HEK293 (cell line): ENCODE measurements around the gene GP9.

ENCODE experiments used
- GLIS1 ChIP-seq: fragments of 450-650 bp; formaldehyde crosslinking; IDR thresholded peaks from 2 replicates; pipeline ENCODE4 v1.5.1; 2016; ENCODE audit warnings: missing biosample characterization, missing genetic modification characterization
- HIC1 ChIP-seq: fragments of 450-650 bp; formaldehyde crosslinking; IDR thresholded peaks from 2 replicates; pipeline ENCODE4 v1.5.1; 2016; ENCODE audit warnings: missing biosample characterization, missing genetic modification characterization
- KLF17 ChIP-seq: fragments of 450-650 bp; formaldehyde crosslinking; IDR thresholded peaks from 2 replicates; pipeline ENCODE4 v1.5.1; 2016; ENCODE audit warnings: missing biosample characterization, missing genetic modification characterization
- PATZ1 ChIP-seq: fragments of 450-650 bp; formaldehyde crosslinking; IDR thresholded peaks from 2 replicates; pipeline ENCODE4 v1.5.1; 2016; ENCODE audit warnings: missing biosample characterization, missing genetic modification characterization
- PRDM10 ChIP-seq: fragments of 450-650 bp; formaldehyde crosslinking; IDR thresholded peaks from 2 replicates; pipeline ENCODE4 v1.5.1; 2016; ENCODE audit warnings: missing biosample characterization, missing genetic modification characterization
- SCRT2 ChIP-seq: fragments of 450-650 bp; formaldehyde crosslinking; IDR thresholded peaks from 2 replicates; pipeline ENCODE4 v1.5.1; 2016; ENCODE audit warnings: missing biosample characterization, missing genetic modification characterization
- SETDB1 ChIP-seq: IDR thresholded peaks from one replicate; pipeline ENCODE4 v1.6.1; 2017; ENCODE audit warnings: mild to moderate bottlenecking, low read length, moderate library complexity, mixed read lengths; ENCODE audit not compliant: insufficient read length
- WT1 ChIP-seq: fragments of 450-650 bp; formaldehyde crosslinking; IDR thresholded peaks from 2 replicates; pipeline ENCODE4 v1.5.1; 2016; ENCODE audit warnings: missing biosample characterization, missing genetic modification characterization
- ZBTB17 ChIP-seq: fragments of 450-650 bp; formaldehyde crosslinking; IDR thresholded peaks from 2 replicates; pipeline ENCODE4 v1.5.1; 2016; ENCODE audit warnings: missing biosample characterization, missing genetic modification characterization
- ZBTB20 ChIP-seq: fragments of 450-650 bp; formaldehyde crosslinking; IDR thresholded peaks from 2 replicates; pipeline ENCODE4 v1.5.1; 2016; ENCODE audit warnings: missing biosample characterization, missing genetic modification characterization
- ZBTB26 ChIP-seq: fragments of 450-650 bp; formaldehyde crosslinking; optimal IDR thresholded peaks from 2 replicates; pipeline ENCODE3; 2016; ENCODE audit warnings: missing biosample characterization, mild to moderate bottlenecking, missing genetic modification characterization
- ZBTB44 ChIP-seq: fragments of 450-650 bp; IDR thresholded peaks from 2 replicates; pipeline ENCODE4 v1.5.1; 2018; ENCODE audit warnings: missing biosample characterization, mild to moderate bottlenecking, missing genetic modification characterization
- ZBTB8A ChIP-seq: fragments of 450-650 bp; formaldehyde crosslinking; IDR thresholded peaks from 2 replicates; pipeline ENCODE4 v1.5.1; 2016; ENCODE audit warnings: missing biosample characterization, missing genetic modification characterization
- ZFP3 ChIP-seq: fragments of 450-650 bp; formaldehyde crosslinking; IDR thresholded peaks from 2 replicates; pipeline ENCODE4 v1.5.1; 2016; ENCODE audit warnings: low read depth, missing biosample characterization, missing genetic modification characterization
- ZIC2 ChIP-seq: fragments of 450-650 bp; formaldehyde crosslinking; IDR thresholded peaks from 2 replicates; pipeline ENCODE4 v1.5.1; 2016; ENCODE audit warnings: missing biosample characterization, missing genetic modification characterization
- ZNF335 ChIP-seq: fragments of 450-650 bp; formaldehyde crosslinking; conservative IDR thresholded peaks from 2 replicates; pipeline ENCODE4 v1.5.1; 2016; ENCODE audit warnings: missing biosample characterization, missing genetic modification characterization
- ZNF341 ChIP-seq: fragments of 450-650 bp; formaldehyde crosslinking; IDR thresholded peaks from 2 replicates; pipeline ENCODE4; 2016; ENCODE audit warnings: low read depth, missing biosample characterization, missing genetic modification characterization
- ZNF354C ChIP-seq: fragments of 450-650 bp; formaldehyde crosslinking; IDR thresholded peaks from 2 replicates; pipeline ENCODE4 v1.5.1; 2016; ENCODE audit warnings: missing biosample characterization, missing genetic modification characterization, low read depth, borderline replicate concordance
- ZNF423 ChIP-seq: fragments of 450-650 bp; formaldehyde crosslinking; IDR thresholded peaks from 2 replicates; pipeline ENCODE4 v1.5.1; 2016; ENCODE audit warnings: missing biosample characterization, missing genetic modification characterization
- ZNF561 ChIP-seq: fragments of 450-650 bp; IDR thresholded peaks from 2 replicates; pipeline ENCODE4 v1.5.1; 2018; ENCODE audit warnings: missing biosample characterization, missing genetic modification characterization, borderline replicate concordance
- ZNF571 ChIP-seq: fragments of 450-650 bp; formaldehyde crosslinking; IDR thresholded peaks from 2 replicates; pipeline ENCODE4 v1.5.0; 2017; ENCODE audit warnings: missing biosample characterization, missing genetic modification characterization
- ZNF654 ChIP-seq: fragments of 450-650 bp; formaldehyde crosslinking; IDR thresholded peaks from 2 replicates; pipeline ENCODE4 v1.5.1; 2016; ENCODE audit warnings: low read depth, missing biosample characterization, missing genetic modification characterization
- ZNF658 ChIP-seq: fragments of 450-650 bp; formaldehyde crosslinking; IDR thresholded peaks from 2 replicates; pipeline ENCODE4; 2016; ENCODE audit warnings: missing biosample characterization, missing genetic modification characterization
- ZNF660 ChIP-seq: fragments of 450-650 bp; IDR thresholded peaks from 2 replicates; pipeline ENCODE4 v1.5.1; 2018; ENCODE audit warnings: missing biosample characterization, mild to moderate bottlenecking, missing genetic modification characterization
- ZNF785 ChIP-seq: fragments of 450-650 bp; formaldehyde crosslinking; IDR thresholded peaks from 2 replicates; pipeline ENCODE4 v1.5.1; 2016; ENCODE audit warnings: missing biosample characterization, missing genetic modification characterization
- ZSCAN16 ChIP-seq: fragments of 450-650 bp; formaldehyde crosslinking; IDR thresholded peaks from 2 replicates; pipeline ENCODE4 v1.5.1; 2016; ENCODE audit warnings: missing biosample characterization, missing genetic modification characterization
- ZXDB ChIP-seq: fragments of 450-650 bp; formaldehyde crosslinking; IDR thresholded peaks from 2 replicates; pipeline ENCODE4 v1.5.1; 2016; ENCODE audit warnings: missing biosample characterization, missing genetic modification characterization

Gene GP9

GRCh38 chr3:129026728-129027543 is 33.6 kb upstream of the GP9 start (continued):
- TF ChIP-seq ZBTB44 (tag by site-specific recombination) (peak; percentile 27; the same call in 1 of the 2 replicates), ZNF660 (tag by site-specific recombination) (0 out of 2 replicates have a peak, but pooled peaks have one; percentile 31), PATZ1 (peak; percentile 70), ZIC2 (tag by site-specific recombination) (peak; percentile 94), ZBTB20 (tag by site-specific recombination) (peak; percentile 90), ZBTB17 (peak; percentile 46; the same call in 1 of the 2 replicates), WT1 (tag by site-specific recombination) (0 out of 2 replicates have a peak, but pooled peaks have one; percentile 17), ZNF785 (tag by site-specific recombination) (0 out of 2 replicates have a peak, but pooled peaks have one; percentile 59), HIC1 (tag by site-specific recombination) (peak; percentile 51; the same call in 1 of the 2 replicates), ZSCAN16 (no peak), ZNF571 (tag by site-specific recombination) (no peak), ZXDB (tag by site-specific recombination) (0 out of 2 replicates have a peak, but pooled peaks have one; percentile 32), ZNF658 (tag by site-specific recombination) (no peak), ZBTB8A (tag by site-specific recombination) (peak; percentile 75; the same call in 1 of the 2 replicates), ZNF654 (tag by site-specific recombination) (no peak), SCRT2 (tag by site-specific recombination) (no peak), ZBTB26 (tag by site-specific recombination) (peak; percentile 61), ZNF423 (tag by site-specific recombination) (peak; percentile 88), KLF17 (tag by site-specific recombination) (0 out of 2 replicates have a peak, but pooled peaks have one; percentile 18), ZNF561 (tag by site-specific recombination) (peak; percentile 78; the same call in 1 of the 2 replicates), GLIS1 (tag by site-specific recombination) (peak; percentile 99), ZFP3 (tag by site-specific recombination) (no peak), ZNF341 (tag by site-specific recombination) (peak; percentile 63), SETDB1 (no peak), ZNF354C (no peak), PRDM10 (tag by site-specific recombination) (0 out of 2 replicates have a peak, but pooled peaks have one; percentile 20), ZNF335 (tag by site-specific recombination) (peak; percentile 75)
